DMS114 treated with DMSO at 0.1 percent for 48 hours (cell line): ENCODE results near the gene TSC1.
A peak's percentile ranks its signal among the peaks of the same experiment; 100 is the strongest.

Source experiments
- DNase-seq: peaks from one replicate; lab custom pipeline; 2025; ENCODE audit not compliant: unreplicated experiment; lab: John Stamatoyannopoulos, UW

The TSC1 gene

DNA sequence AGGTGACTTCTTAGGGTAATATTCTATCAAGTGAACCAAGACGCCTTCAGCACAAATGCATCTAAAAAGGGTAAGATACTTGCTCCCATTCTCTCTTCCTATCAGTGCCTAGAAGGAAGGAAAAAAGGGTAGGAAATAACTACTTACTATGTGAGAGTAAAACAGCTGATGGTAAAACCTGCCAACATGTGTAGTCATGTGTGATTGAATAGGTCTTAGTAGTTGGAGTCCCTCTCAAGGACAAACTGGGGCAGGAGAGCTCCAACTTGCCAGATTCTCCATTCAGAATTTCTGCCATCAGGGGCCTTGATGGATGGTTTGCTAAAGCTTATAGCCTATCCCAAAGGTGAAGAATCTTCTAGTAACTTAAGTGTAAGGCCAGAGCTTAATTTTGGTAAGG lies 5.2 kb downstream of the TSC1 start:
- no peak for DNase-seq

- DNase-seq = no peak
These were observed 6.9 kb downstream of the TSC1 start for GRCh38 chr9:132937463-132937901.

DNA sequence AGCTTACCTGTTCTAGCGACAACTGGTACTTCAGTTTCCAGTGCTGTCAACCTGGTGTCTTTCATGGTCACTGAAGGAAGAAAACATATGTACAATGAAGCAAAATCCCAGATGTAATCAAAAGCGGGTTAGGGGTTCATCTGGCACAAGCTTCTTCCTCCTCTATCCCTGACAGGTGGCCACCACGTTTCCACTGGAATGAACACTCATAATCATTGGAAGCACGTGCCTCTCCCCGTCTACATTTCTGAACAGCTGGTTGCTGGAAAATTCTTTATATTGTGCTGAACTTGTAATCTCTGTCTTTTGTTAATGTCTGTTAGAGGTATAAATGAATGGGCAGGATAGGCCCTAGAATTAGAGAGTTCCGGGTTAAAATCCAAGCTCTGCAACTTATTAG lies 9.4 kb downstream of the TSC1 start:
- no peak for DNase-seq

- no peak for DNase-seq
These were observed 13.2 kb downstream of the TSC1 start for GRCh38 chr9:132931178-132931735.

DNA sequence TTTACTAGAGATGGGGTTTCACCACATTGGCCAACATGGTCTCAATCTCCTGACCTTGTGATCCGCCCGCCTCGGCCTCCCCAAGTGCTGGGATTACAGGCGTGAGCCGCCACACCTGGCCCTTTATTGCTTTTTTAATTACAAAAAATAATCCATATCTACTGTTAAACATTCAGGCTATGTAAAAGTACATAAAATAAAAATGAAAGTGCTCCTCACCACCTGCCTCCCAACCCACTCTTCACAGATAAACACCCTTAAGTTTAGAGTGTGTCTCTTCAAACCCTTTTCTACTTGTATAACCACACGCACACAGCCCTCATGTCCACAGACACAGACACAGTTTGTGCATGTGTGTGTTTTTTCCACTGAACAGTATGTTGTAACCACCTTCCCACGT lies 16.7 kb downstream of the TSC1 start:
- no peak for DNase-seq

DNA sequence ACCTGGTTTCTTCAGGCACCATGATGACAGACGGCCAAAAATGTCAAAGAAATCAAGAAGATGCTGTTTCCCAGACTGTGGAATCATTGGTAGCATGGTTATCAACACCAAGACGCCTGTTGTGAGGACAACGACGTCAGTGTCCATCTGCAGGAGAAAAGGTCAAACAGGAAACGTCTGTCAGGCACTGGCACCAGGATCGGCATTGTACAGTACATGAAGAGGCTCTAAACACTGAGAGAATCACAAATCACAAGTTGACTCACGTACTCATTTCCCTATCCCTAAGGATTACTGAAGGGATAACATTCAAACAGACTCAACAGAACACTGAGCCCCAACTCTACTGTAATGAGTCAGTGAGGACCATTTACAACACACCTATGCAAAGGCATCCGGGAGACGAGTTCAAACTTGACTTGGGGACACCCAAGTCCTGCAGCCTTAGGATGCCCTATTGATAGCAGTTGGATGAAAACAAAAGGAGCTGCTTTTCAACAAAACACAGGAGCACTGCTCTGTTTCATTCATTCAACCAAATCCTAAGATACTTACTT lies 21.0 kb downstream of the TSC1 start:
- DNase-seq = no peak

- no peak for DNase-seq
These were observed 24.7 kb downstream of the TSC1 start for GRCh38 chr9:132919614-132920268.

GRCh38 chr9:132914924-132915323 lies 29.5 kb downstream of the TSC1 start:
- DNase-seq = no peak

- no peak for DNase-seq
These were observed 32.3 kb downstream of the TSC1 start for GRCh38 chr9:132912131-132912530.

GRCh38 chr9:132910376-132910775 lies 34.0 kb downstream of the TSC1 start:
- no peak for DNase-seq

- DNase-seq = no peak
These were observed 35.1 kb downstream of the TSC1 start for GRCh38 chr9:132909311-132909710.

DNA sequence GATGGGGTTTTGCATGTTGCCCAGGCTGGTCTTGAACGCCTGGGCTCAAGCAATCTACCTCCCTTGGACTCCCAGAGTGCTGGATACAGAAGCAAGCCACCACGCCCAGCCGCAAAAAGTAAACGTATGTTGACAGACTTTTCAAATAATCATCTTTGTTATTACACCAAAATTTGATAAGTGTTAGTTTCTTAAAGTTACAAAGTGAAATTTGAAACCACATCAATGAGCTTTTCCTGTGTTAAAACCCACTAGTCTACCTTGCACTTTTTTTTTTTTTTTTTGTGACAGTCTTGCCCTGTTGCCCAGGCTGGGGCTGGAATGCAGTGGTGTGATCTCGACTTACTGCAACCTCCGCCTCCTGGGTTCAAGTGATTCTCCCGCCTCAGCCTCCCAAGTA lies 35.8 kb downstream of the TSC1 start:
- DNase-seq = no peak

DNA sequence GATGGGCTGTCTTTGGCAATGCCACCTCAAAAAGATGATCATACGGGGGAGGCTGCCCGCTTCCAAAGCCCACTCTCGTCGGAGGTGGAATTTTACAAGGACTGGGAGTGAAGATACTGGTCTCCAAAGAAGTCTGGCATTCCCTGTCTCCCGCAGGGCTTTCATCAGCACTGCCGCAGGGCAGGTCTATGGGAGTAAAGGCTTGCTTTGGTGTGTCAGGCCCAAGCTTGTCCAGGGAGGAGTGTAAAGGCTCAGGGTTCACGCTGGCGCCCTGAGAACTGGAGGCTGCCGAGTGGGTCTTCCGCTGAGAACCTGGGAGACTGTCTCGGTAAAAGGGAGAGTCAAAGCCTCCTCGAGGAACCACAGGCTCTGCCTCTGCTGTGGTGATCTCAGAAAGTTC lies 38.7 kb downstream of the TSC1 start:
- DNase-seq = no peak

- DNase-seq = no peak
These were observed 40.6 kb downstream of the TSC1 start for GRCh38 chr9:132903574-132904492.

- DNase-seq = peak; percentile 69
These were observed 42.3 kb downstream of the TSC1 start for GRCh38 chr9:132901858-132902831.

DNA sequence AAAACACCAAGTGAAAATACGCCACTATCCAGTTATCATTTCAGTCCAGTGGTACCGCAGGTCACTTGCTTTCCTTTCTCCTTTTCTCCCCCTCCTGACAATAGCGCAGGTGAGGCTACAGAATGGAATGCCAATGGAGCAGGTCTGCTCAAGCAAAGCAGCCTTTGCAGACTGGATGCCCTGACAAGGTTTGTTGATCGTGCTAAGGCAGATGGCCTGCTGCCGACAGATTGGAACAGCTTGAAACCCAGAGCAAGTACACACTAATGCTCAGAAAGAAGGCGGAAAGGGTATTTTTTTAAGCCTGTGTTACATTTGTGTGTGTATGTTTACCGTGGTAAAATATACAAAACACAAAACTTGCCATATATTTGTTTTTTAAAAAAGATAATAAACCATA lies 46.4 kb downstream of the TSC1 start:
- no peak for DNase-seq

DNA sequence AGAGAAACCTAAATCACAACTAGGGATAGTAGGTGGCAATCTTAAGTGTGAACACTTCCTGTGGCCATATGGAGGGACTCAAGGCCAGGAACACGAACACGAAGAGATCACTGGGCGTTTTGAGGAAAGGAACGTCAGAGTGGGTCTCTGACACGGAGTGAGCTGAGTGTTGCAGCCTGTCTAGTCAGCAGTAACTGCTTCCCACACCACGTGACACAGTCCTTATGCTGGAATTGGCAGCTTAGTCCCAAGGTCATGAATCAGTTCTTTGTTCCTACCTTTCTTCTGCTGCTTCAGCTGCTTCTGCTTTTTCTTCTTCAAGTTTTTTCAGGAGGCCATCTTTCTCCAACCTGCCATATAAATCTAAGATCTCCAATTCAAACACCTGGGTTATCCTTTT lies 47.5 kb downstream of the TSC1 start:
- DNase-seq = no peak

DNA sequence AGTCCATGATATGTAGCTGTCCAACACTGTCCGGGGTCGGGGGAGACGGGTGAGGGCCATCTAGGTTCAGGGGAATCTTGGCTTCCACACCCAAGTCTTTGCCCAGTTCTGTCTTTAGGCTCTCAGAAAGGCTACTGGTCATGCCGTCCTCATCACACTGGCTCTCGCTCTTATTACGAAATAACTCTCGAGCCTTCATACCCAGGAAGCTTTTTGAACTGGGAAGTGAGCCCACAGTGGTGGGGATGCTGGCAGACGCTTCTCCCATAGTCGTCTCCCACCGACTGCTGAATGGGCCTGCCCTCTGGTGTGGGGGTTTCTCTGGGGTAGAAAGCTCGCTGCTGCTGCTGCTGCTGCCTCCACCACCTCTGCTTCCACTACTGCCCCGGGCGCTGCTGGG lies 48.2 kb downstream of the TSC1 start:
- no peak for DNase-seq

GRCh38 chr9:132894862-132895835 lies 49.3 kb downstream of the TSC1 start:
- DNase-seq = no peak
